GM18507 (cell line): ENCODE measurements around the gene KDELR3.
A peak's percentile ranks its signal among the peaks of the same experiment; 100 is the strongest.

Experiments
- DNase-seq: peaks from one replicate; pipeline ENCODE4 v3.0.0; 2011; ENCODE audit warnings: low read depth; ENCODE audit not compliant: insufficient read length; ENCODE audit errors: extremely low spot score
- FAIRE-seq: peaks from 2 replicates; lab custom pipeline; 2011; peaks lifted over from hg19 to GRCh38; lab: Jason Lieb, UNC

Gene KDELR3

GRCh38 chr22:38467904-38468442 lies at the start of gene KDELR3:
TSS of gene KDELR3 (plus strand) at chr22:38468096. CDS start at chr22:38468234, 138 bp downstream.
- DNase-seq (peak; percentile 61), FAIRE-seq (no peak)

GRCh38 chr22:38418589-38418988 lies 49.3 kb upstream of the KDELR3 start:
- FAIRE-seq (no peak), DNase-seq (no peak)

- FAIRE-seq (no peak), DNase-seq (no peak)
Measured at GRCh38 chr22:38419121-38419857, 48.6 kb upstream of the KDELR3 start.

- DNase-seq (no peak), FAIRE-seq (no peak)
Measured at GRCh38 chr22:38419858-38420160, 48.1 kb upstream of the KDELR3 start.

- FAIRE-seq (no peak), DNase-seq (no peak)
Measured at GRCh38 chr22:38420734-38421133, 47.2 kb upstream of the KDELR3 start.

GRCh38 chr22:38422611-38423511 lies 45.0 kb upstream of the KDELR3 start:
- FAIRE-seq (no peak), DNase-seq (no peak)

GRCh38 chr22:38423512-38424503 lies 44.1 kb upstream of the KDELR3 start:
- DNase-seq (no peak), FAIRE-seq (no peak)

GRCh38 chr22:38424525-38425080 lies 43.3 kb upstream of the KDELR3 start:
- no peak for DNase-seq
- FAIRE-seq: no peak

GRCh38 chr22:38426628-38427027 lies 41.3 kb upstream of the KDELR3 start:
- FAIRE-seq: no peak

GRCh38 chr22:38427465-38427864 lies 40.4 kb upstream of the KDELR3 start:
- FAIRE-seq: no peak
- no peak for DNase-seq

More at GRCh38 chr22:38426628-38427027, 41.3 kb upstream of the KDELR3 start:
- no peak for DNase-seq

- DNase-seq (no peak), FAIRE-seq (no peak)
Measured at GRCh38 chr22:38427940-38428339, 40.0 kb upstream of the KDELR3 start.

GRCh38 chr22:38428714-38429113 lies 39.2 kb upstream of the KDELR3 start:
- no peak for FAIRE-seq
- DNase-seq: no peak

GRCh38 chr22:38429499-38430068 lies 38.3 kb upstream of the KDELR3 start:
- DNase-seq: no peak
- no peak for FAIRE-seq

- no peak for DNase-seq
- no peak for FAIRE-seq
Measured at GRCh38 chr22:38431266-38432010, 36.5 kb upstream of the KDELR3 start.

- DNase-seq (no peak), FAIRE-seq (no peak)
Measured at GRCh38 chr22:38432264-38432663, 35.6 kb upstream of the KDELR3 start.

- FAIRE-seq (no peak), DNase-seq (no peak)
Measured at GRCh38 chr22:38433871-38434270, 34.0 kb upstream of the KDELR3 start.

- FAIRE-seq (no peak), DNase-seq (no peak)
Measured at GRCh38 chr22:38435010-38435409, 32.9 kb upstream of the KDELR3 start.

- no peak for FAIRE-seq
Measured at GRCh38 chr22:38435965-38436364, 31.9 kb upstream of the KDELR3 start.

More at GRCh38 chr22:38435965-38436364, 31.9 kb upstream of the KDELR3 start:
- DNase-seq: no peak
